HG03469 (cell line): ENCODE data around the gene AVL9.
"Not testable (repeated sequence)": the region's sequence is repeated elsewhere in the genome, so short reads cannot be mapped to it uniquely, and the experiment has no call there.

Source experiments
- ATAC-seq: cut with Tn5 transposase; IDR thresholded peaks from one replicate; pipeline ENCODE4 v1.9.1; 2021; ENCODE audit warnings: mild to moderate bottlenecking, moderate library complexity, moderate number of reproducible peaks; ENCODE audit not compliant: unreplicated experiment

Gene AVL9

DNA sequence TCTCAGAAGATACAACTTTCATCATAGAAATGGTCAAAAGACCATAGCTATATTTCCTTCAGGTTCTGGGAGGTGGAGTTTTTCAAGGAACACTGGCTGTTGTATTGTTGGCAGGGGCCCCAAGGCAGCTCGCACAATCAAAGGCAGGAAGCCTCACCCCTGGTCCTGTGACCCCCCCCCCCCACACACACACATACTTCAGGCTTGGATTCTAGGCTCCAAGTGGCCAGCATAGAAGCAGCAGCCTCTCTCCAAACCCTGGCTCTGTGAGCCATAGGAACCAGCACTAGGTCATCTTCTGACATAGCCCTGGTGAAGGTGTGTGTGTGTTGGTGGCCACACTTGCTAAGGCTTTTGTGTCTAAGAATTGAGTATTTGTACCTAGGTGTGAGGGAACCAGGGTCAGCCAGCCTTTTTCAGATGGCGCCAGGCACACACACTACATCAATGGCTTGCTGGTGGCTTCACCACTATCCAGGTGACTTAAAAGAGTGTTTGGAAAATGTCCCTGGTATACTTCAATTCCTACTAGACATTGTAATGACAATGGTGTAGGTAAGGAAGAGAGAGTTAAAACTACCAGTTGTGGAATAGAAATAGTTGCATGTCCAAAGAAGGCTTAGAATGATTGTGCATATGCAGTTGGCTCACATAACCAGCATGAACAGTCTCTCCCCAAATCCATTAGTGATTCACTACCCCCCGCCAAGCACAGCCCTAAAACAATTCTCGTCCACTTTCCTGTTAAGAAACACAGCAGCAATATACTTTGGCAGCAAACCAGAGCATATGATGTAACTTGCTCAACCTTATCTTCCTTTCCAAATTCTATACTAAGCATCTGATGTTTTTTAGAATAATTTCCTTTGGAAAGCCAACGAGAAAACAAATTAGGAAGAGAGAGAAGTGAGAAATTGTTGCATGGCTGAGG lies 91.3 kb downstream of the AVL9 start:
- no peak for ATAC-seq

DNA sequence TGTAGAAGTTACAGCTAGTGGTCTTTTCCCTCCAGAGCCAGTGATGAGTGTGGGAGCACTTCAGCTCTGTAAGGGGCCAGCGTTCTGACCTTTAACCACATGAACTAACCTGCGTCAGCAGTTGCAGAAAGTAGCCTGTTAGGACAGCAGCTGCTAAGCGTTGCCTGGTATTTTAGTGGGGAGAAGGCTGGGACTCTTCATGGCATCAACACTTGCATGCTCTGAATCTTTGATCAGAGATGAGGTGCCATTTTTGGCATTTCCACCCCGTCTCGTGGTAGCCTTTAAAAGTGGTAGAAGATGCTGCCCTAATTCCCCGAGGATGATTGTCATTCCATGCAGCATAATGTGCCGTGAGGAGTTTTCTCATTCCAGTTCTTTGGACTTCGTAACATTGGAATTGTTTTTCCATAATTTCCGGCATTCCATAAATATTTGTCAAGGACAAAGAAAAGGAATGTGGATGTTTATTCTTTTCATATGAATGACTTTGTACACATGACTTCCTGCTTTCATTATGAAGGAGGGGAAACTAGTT lies 92.2 kb downstream of the AVL9 start:
- no peak for ATAC-seq

DNA sequence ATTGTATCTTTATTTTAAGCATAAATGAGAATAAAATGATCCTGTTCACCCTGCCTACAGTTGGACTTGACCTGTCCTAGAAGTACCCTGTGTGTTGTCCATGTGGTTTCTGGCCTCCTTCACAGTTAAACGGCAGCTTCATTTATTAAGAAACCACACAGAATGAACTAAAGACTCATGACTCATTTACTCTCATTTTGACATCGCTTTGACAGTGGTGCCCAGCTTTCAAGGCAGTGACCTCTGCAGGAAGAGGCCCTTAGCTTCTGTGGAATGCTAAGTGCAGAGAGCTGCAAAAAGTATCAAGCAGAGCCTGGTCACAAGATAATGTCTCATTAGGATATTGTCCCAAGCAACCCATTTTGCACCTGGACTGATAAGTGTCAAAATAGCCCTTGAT lies 93.4 kb downstream of the AVL9 start:
- peak; percentile 67 for ATAC-seq

DNA sequence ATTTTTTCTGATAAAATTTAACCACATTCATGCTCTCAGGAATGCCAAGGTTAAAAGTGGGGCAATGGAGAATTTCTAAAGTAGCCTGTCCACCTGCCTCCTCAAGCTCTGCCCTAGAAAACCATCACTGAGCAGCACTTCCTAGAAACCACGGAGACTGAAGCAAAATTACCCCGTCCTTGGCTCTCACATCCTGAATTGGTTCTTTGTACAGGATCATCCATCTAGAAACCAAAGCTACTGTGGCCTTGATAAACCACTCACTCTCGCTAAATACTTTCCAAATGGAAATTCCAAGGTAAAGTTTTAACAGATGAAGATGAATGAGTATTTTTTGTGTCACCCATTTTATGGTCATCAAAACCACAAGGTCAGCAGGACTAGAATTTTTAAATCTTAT lies 96.6 kb downstream of the AVL9 start:
- ATAC-seq: no peak

DNA sequence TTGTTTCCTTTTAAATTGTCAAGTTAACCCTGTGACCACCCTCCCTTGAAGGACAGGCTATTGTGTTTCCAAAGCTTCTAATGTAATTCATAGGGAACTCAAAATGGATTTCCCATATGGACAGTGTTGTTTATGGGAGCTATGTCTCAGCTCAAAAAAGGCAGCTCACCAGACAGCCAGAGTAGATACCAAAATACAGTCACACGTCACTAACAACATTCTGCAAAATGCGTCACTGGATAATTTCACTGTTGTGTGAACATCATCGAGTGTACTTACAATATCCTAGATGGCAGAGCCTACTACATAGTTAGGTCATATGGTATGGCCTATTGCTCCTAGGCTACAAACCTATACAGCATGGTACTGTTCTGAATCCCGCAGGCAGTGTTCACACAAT lies 97.4 kb downstream of the AVL9 start:
- ATAC-seq: no peak

DNA sequence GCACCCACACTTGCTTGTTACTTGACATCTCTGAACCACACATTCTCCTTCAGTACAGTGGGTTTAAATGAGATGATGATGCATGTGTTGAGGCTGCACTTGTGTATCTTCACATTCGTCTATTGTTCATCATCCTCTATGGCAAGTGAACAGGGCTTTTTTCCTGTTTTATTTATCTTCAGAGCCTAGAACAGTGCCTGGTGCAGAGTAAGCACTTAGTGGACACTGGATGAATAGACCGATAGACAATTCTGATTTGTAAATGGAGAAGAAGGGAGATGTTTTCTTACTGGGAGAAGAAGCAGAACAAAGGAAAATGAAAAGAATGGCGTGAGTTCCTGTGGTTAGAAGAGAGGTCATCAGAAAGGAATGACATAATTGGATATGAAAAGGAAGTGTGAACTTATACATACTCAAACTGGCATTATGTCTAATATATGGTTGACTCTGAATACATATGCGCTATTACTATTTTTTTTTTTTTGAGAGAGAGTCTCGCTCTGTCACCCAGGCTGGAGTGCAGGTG lies 99.7 kb downstream of the AVL9 start:
- no peak for ATAC-seq

DNA sequence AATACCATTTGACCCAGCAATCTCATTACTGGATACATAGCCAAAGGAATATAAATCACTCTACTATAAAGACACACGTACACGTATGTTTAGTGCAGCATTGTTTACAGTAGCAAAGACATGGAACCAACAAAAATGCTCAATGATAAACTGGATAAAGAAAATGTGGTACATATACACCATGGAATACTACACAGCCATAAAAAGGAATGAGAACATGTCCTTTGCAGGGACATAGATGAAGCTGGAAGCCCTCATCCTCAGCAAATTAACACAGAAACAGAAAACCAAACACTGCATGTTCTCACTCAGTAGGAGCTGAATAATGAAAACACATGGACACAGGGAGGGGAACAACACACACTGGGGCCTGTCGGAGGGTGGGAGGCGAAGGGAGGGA lies 105.9 kb downstream of the AVL9 start:
- ATAC-seq: not testable (repeated sequence)

DNA sequence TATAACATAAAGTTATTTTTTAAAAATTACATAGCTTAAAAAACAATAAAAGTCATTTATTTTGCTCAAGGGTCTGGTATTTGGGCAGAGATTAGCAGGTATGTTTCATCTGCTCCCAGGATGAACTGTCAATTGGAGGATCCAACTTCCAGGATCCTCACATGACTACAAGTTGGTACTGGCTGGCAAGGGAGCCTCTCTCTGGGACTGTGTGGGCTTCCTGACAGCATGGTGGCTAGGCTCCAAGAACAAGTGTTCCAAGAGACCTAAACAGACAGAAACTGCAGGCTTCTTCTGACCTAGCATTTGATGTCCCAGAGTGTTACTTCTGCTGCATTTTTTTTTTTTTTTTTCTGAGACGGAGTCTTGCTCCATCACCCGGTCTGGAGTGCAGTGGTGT lies 107.2 kb downstream of the AVL9 start:
- ATAC-seq: no peak

DNA sequence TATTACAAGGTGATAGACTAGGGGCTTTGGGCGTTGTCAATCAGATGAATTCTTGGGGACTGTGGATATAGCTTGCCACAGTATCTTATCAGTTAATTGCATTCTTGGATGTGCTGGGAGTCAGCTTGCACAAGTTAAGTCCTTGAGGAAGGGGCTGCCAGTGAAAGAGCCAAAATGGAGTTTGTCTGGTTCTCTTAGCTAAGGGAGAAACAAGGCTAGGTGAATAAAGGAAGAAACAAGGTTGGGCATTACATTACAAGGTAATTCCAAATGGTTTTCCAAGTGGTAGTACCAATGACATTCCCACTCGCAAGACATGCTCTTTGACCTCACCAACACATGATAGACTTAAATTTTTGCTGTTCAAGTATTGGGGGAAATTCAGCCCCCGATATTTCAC lies 108.2 kb downstream of the AVL9 start:
- ATAC-seq: not testable (repeated sequence)

DNA sequence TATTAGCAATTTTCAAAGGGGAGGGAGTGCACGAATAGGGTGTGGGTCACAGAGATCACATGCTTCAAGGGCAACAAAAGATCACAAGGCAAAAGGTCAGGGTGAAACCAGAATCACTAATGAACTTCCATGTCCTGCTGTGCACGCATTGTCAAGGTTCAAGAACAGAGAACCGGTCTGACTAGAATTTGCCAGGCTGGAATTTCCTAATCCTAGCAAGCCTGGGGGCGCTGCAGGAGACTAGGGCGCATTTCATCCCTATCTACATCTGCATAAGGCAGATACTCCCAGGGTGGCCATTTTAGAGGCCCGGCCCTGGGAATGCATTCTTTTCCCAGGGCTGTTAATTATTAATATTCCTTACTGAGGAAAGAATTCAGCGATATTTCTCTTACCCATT lies 108.8 kb downstream of the AVL9 start:
- not testable (repeated sequence) for ATAC-seq

DNA sequence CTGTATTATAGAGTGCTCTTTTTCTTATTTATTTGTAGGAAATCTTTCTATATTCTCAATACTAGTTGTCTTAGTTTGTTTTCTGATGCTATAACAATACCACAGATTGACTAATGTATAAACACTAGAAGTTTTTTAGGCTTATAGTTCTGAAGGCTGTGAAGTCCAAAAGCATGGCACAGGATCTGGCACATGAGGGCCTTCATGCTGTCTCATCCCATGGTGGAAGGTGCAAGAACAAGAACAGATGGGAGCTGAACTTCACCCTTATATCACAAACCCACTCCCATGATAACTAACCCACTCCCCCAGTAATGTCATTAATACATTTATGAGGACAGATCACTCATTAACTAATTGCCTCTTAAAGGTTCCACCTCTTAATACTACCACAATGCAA lies 109.7 kb downstream of the AVL9 start:
- no peak for ATAC-seq

DNA sequence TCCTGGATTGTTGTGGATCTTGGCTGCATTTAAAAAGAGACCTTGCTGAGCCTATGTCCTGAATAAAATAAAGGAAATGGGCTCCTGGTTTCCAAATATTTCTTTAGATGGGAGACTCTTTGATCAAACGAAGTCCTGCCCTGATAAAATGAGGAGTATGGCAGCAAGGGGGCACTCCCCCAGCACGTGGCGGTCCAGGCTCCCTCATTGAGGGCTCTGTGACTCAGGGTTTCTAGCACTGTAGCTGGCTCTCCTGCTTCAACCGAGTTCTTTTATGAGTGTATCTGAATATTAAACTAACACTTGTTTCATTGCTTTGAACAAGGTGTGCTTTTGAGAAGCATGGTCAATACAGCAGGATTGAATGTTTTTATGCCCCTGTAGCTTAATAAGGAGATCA lies 114.2 kb downstream of the AVL9 start:
- no peak for ATAC-seq

DNA sequence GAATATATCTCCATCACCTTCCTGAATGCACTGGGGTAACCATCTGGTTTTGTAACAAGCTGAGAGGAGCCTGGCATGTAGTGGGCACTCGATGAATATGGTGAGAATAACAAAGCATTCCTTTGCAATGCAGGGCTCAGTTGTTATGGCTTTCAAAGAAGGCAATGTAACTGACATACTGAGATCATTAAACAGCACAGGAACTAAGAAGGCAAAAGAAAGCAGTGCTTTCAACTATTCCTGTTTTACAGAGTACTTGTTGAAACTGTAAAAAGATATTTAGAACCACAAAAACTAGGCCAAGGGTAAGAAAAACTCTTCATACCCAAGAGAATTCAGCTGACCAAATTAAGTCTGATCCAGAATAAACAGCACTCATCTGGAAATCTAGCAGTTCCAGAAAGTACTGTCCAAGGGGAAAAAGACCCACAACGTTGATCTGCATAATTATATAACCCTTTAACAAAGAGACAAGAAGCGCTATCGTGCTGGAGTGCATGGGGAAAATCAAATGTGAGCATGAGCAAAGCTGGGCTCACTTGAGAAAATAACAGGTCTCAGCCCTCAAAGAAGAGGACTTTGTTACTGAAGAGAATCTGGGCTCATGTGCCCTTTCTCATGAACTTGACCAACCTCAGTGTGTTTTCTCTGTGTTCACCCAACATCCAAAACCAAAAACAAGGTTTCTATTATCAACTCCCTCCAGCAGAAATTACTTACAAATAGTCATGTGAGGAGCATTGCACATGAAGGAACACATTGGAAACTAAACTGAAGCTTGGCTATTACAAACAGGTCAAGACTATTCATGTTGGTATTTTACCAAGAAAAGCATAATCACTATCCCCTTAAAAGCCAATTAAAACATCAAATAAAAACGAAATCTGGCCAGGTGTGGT lies 116.2 kb downstream of the AVL9 start:
- no peak for ATAC-seq

DNA sequence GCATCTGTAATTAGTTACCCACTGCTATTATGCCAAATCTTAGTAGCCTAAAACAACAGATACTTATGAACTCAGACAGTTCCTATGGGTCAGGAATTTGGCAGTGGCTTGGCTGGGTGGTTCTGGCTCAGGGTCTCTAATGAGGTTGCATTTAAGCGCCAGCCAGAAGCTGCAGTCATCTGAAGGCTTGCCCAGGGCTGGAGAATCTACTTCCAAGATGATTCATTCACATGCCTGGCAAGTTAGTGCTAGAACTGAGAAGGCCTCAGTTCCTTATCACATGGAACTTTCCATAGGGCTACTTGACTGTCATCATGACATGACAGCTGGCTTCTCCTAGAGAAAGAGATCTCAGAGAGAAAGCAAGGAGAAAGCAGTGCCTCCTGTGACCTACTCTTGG lies 121.3 kb downstream of the AVL9 start:
- no peak for ATAC-seq

DNA sequence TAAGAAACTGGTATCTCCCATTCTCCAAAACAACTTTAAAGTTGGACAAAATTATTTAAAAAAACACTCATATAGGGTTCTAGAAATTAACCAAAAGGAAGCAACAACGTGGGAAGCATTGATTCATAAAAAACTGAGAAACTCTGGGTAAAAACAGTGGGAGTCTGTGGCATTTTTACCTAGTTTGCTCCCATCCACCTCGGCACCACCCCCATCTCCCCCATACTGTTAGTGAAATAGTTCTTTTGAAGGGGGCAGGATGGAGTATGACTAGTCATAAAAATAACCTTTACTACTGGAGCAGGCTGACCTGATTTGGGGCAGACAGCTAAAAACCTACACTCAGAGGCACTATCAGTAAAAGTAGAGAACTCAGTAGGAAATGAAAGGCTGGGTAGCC lies 123.2 kb downstream of the AVL9 start:
- no peak for ATAC-seq

DNA sequence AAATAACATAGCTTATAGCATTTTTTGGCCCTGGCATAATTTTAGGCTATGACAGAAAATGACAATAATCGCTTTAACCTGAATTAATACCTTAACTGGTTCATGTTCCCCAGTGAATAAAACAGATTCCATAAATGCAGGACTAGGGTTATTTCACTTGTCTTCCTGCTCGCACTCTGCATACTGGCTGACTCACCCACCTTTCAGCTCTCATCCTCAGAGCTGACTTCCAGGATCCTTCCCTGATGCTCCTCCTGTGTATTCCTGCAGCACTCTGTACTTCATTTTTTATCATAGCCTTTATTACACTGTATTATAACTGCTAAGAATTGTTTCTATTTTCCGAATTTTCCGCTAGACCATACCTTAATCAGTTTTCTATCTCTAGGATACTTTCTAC lies 123.7 kb downstream of the AVL9 start:
- ATAC-seq: no peak

DNA sequence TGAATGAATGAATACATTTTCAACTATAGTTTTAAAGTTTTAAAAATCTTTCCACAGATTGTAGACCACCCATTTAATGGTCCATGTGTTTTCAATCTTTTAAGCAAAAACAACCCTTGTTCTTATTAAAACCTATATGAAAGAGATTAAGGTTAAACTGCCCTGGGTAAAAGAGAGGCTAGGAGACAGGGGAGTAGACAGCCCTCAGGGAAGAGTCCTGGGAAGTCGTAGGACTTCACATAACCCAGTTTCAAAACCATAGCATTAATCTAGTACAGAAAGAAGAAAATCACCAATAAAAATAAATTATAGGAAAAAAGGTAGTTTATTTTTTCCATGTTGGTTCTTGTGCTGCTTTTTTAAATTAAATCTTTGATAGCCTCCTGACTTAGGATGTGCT lies 124.1 kb downstream of the AVL9 start:
- not testable (repeated sequence) for ATAC-seq

DNA sequence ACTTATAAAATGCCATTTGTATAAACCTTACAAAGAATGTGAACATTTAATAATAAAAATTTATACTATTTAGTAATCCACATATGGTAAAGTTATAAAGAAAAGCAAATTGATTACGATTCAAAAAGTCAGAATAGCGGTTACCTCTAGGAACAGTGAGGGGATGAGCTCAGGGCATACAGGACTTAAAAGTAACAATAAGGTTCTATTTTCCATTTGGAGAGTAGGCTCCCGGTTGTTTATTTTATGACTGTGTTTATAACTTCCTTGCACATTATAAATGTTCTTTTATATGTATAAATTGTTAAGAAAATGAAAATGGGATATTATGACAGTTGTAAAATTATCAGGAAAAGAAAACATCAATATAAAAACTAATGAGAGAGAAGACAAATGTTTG lies 135.7 kb downstream of the AVL9 start:
- ATAC-seq: no peak

DNA sequence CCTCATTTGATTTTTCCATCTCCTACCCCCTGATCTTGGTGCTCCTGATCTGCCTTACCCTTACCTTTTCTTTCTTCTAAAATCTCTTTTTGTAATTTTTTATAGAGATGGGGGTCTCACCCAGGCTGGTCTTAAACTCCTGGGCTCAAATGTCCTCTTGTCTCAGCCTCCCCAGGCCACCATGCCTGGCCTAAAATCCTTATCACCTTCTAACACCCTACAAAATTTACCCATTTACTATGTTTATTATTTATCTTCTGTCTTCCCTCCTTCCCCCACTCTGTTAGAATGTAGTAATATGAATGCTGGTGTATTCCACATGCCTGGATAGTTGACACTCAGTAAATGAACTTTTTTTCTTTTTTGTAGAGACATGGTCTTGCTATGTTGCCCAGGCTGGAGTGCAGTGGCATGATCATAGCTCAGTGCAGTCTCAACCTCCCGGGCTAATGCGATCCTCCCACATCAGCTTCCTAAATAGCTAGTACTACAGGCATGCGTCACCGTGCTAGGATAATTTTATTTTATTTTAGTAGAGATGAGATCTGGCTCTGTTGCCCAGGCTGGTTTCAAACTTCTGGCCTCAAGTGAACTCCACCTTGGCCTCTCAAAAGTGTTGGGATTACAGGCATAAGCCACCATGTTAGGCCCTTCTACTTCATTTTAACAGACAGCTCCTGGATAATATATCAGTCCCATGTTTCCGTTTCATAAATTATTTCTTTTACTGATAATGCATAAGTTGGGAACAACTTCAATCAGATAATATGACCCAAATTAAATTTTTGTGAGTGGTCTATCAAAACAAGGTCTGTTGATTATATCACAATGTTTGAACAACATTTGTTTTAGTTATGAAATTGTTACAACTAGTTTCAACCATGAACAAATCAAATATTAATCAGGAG lies 136.6 kb downstream of the AVL9 start:
- ATAC-seq: not testable (repeated sequence)

DNA sequence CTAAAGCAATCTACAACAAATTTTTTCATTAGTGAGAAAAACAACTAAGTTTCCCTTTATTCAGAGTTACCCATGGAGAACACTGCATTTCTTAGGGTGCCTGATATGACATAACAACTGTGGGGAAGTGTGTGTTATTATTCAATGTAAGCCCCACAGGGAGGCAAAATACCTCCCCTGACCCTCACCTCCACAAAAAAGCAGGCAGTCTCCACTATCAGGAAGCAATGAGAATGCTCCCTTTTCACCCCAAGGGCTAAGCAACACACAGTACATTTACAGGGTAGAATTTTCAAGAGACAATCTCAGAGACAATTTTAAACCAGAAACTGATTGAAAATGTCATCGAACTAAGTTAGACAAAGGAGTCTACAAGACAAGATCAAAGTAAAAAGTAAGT lies 138.2 kb downstream of the AVL9 start:
- not testable (repeated sequence) for ATAC-seq
